GM19193 (cell line): Measurements from ENCODE around the gene PLXNA2.

Experiments used
- POLR2A ChIP-seq: IDR thresholded peaks from 4 replicates; pipeline ENCODE4 v1.6.1; 2011; ENCODE audit not compliant: insufficient read depth, insufficient read length; ENCODE audit errors: extremely low read depth

The PLXNA2 gene

GRCh38 chr1:208177656-208178055 is 66.5 kb downstream of the PLXNA2 start:
- TF ChIP-seq POLR2A = no peak

- no peak for TF ChIP-seq POLR2A
These were observed 67.5 kb downstream of the PLXNA2 start for GRCh38 chr1:208176649-208177048.

DNA sequence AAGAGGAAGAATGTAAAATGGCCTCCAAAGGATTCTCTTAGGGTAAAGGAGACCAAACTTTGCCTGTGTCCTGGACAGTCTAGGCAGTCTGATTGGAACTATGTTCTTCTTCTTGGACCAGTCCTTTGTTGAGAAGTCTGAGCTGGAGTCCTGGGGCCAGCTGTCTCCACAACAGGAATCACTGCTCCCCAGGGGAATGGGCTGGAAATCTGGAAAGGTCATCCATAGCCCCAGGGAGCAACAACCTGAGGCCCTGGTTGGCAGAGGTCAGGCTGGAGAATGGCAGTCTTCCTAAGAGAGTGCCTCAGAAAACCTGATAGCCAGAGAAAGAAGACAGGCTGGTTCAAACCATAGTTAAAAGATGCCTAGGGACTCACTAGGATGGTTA is 68.7 kb downstream of the PLXNA2 start:
- no peak for TF ChIP-seq POLR2A

- no peak for TF ChIP-seq POLR2A
These were observed 69.3 kb downstream of the PLXNA2 start for GRCh38 chr1:208174731-208175507.

DNA sequence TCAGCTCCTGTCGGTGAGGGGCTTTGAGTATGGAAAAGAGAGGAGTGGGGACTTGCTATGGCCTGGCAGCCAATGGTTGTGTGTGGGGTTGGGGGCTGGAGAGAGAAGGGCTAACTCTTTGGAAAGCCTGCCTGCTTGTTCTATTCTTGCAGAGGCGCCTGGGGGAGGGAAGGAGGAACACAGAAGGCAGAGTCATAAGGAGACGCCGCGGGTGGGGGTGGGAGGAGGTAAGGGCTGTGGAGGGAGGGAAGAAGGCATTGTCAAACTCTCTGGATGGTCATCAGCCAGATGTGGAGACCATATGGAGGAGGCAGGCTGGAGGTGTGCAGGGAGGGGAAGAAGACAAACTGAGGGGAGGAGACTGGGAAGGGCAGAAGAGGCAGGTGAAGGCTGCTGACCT is 70.0 kb downstream of the PLXNA2 start:
- TF ChIP-seq POLR2A = no peak

DNA sequence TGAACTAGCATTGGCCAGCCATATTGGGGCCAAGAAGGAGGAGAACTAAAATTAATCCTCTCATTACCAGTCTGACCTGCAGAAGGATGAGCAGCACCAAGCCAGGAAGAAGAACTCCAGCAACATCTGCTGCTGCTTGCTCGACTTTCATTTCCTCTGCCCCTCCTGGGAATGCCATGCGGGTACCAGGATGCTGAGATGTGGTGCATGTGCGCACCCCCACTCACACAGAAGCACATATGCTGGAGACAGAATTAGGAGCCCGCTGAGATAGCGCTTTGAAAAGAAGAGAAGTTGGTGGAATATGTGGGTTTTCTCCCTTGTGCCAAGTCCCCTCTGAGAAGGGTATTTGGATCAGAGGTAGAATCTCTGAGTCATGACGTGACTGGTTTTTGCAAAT is 70.4 kb downstream of the PLXNA2 start:
- TF ChIP-seq POLR2A = no peak

DNA sequence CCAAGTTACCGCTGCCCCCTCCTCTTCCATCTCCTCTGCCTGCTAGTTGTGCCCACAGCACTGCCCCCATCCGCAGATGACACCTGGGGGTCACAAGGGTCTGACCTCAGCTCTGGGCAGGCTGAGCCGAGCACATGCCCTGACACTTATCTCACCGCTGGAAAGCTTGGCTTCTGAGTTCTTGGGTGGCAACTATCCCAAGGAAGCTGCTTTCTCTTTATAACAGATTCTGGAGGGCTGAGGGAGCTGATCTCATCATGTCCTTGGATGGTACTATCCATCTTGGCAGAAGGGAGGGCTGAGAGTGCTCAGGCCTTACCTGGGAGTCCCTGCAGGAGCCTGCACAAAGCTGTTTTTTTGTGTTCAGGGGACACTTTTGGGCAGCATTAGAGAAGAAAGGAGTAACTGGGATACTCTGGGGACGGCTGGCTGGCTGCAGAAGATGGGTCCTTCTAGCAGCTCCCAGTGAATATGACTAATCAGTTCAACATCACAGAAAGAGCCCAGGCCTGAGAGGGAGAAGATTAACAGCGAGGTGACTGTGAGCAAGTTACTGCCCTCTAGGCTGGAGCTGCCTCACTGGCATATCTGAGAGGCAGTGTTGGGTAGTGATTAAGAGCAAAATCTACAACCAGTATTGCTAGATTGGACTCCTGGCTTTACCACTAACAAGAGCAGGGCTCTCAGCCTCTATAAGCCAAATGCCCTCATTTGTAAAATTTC is 71.6 kb downstream of the PLXNA2 start:
- TF ChIP-seq POLR2A = no peak

DNA sequence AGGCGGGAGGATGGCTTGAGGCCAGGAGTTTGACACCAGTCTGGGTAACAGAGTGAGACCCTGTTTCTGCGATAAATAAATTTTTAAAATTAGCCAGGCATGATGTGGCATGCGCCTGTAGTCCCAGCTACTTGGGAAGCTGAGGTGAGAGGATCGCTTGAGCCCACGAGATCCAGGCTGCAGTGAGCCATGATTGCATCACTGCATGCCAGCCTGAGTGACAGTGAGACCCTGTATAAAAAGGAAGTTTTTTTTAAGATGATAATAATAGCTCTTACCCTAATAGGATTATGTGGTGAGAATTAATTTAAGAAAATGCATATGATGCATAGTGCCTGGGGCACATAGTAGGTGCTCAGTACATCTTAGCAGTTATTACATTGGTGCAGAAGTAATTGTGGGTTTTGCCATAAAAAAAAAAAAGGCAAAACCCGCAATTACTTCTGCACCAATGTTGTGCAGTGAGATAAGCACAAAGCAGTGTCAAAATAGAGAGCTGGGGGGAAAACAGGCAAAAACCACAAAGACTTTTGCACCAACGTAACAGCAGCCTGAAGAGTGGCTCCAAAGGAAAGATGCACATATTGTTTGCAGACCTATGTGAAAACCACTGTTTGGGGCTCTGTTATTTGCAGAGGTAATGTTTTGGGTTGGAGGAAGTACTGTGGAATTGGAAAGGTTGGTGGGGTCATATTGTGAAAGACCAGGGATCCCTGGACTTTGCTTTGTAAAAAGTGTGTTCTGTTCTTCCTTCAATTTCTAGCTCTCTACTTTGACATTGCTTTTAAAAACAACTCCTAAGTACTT is 72.4 kb downstream of the PLXNA2 start:
- TF ChIP-seq POLR2A = no peak

GRCh38 chr1:208170252-208170651 is 73.9 kb downstream of the PLXNA2 start:
- no peak for TF ChIP-seq POLR2A

DNA sequence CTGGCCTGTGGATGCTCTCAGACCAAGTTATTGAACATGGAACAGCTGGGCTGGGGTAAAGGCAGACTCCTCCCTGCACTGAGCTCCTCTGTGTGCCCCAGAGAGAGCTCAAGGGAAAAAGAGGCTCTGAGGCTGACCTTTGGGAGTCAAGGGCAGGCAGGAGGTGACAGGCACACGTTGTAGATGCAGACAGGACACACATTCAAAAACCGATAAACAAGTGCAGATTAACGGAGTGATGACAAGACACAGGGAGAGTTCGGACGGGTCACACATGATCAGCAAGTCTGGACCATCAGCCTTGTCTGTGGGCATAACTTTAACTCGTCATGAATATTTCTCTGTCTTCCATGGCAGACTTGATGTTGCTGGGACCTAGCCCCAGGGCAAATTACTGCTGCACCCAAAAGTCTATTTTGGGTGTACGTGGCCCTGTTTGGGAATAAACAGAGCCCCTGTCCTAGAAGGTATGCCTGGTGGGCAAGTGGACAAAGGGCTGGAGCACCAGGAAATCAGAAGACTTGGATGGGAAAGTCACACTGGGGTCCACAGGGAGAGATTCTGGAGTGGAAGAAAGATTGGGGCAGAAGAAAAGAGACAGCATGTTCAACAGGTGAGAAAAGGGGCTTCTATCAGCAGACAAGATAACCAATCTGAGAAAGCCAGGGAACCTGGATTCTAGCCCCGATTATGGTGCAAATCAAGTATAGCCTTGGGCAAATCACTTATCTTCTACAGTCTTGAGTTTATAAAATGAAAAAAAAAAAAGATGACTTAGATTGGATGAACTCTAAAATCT is 74.9 kb downstream of the PLXNA2 start:
- no peak for TF ChIP-seq POLR2A

- TF ChIP-seq POLR2A = no peak
These were observed 76.8 kb downstream of the PLXNA2 start for GRCh38 chr1:208167261-208167869.

- TF ChIP-seq POLR2A = no peak
These were observed 77.6 kb downstream of the PLXNA2 start for GRCh38 chr1:208166340-208167138.

DNA sequence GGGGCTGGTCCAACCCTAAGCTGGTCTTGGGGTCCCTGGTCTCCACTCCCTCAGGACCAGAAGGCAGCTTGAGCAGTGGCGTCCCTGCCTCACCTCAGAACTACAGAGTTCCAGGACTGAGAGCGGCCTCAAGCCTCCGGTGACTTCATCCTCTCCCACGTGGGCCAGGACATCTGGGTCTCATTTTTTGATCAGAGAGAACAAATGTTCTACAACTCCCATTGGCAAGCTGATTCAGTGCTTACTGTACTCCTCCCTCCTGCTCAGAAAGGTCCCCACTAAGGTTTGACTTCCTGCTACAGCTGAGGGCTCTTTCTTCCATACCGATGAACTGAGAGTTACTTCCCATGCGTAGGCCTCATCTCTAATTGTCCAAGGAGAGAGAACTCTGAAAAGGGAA is 78.5 kb downstream of the PLXNA2 start:
- TF ChIP-seq POLR2A = no peak
